Right lung (tissue), 5 donors: ENCODE data around the gene CARD18. TPM values are rescaled to one million over a fixed set of nuclear protein-coding genes. Genes with fewer than 3 reads are reported as not detected.

Experiments
- polyA plus RNA-seq, 5 donors: library from polyadenylated mRNA; unstranded; fragments of 120-200 nt; gene quantifications; one replicate each; pipeline versions ENCODE4 v1.2.1 to v1.2.3, GENCODE V29; 2013; ENCODE audit warnings: inconsistent platforms in 1 of 5, low replicate concordance in 1 of 5; ENCODE audit not compliant: insufficient read length in 5 of 5, insufficient read depth in 1 of 5

The CARD18 gene
- polyA plus RNA-seq, 5 donors: 0.30 TPM; not detected in 4

Other genes starting within 250 kb of the CARD18 start
- 1 to 10 TPM in 2 of 5 donors, under 1 TPM in 3; 0.89 to 1.9 (median 0.99) TPM for gene CASP12, start 241.3 kb downstream of the CARD18 start, polyA plus RNA-seq
- gene CASP4, start 171.2 kb downstream of the CARD18 start, polyA plus RNA-seq: 100 to 1,000 TPM in 1 of 5 donors, 10 to 100 TPM in 4; 69.5 to 103 (median 73.9) TPM
- under 1 TPM; 0.21 to 0.44 (median 0.36) TPM for gene CASP5, start 116.6 kb downstream of the CARD18 start, polyA plus RNA-seq
- 10 to 100 TPM; 23.3 to 34.6 (median 28.5) TPM for gene CASP1, start 104.6 kb downstream of the CARD18 start, polyA plus RNA-seq
- gene CARD16, start 94.4 kb downstream of the CARD18 start, polyA plus RNA-seq: 10 to 100 TPM; 18.6 to 31.2 (median 22.8) TPM